Heart left ventricle (tissue), 16 donors: ENCODE data around the gene KRT5. TPM values are rescaled to one million over a fixed set of nuclear protein-coding genes. Genes with fewer than 3 reads are reported as not detected.

Experiments used
- ATAC-seq, 4 donors: fragments of 200-7000 bp; cut with Tn5 transposase; one replicate each; pipeline ENCODE4 v1.9.1; 2020 to 2022; ENCODE audit warnings: moderate library complexity in 4 of 4, mild to moderate bottlenecking in 3 of 4, moderate number of reproducible peaks in 1 of 4
- DNase-seq, 5 donors: peaks; one replicate each; pipeline ENCODE4 v3.0.0-alpha.2; 2020
- H3K27ac ChIP-seq, 12 donors: fragments of 200-600 bp; sonication (generic) in 4 of 12; one replicate each; pipeline versions ENCODE4 v1.5.0 to v1.8.0; 2016 to 2022; ENCODE audit warnings: mild to moderate bottlenecking in 2 of 12
- H3K27me3 ChIP-seq, 9 donors: fragments of 200-600 bp; sonication (generic) in 2 of 9; one replicate each; pipeline versions ENCODE4 v1.5.1 to v1.8.0; 2016 to 2022; ENCODE audit warnings: mild to moderate bottlenecking in 3 of 9
- H3K36me3 ChIP-seq, 9 donors: fragments of 200-600 bp; sonication (generic) in 2 of 9; one replicate each; pipeline versions ENCODE4 v1.5.0 to v1.8.0; 2018 to 2022; ENCODE audit warnings: mild to moderate bottlenecking in 2 of 9
- H3K4me1 ChIP-seq, 12 donors: fragments of 200-600 bp; sonication (generic) in 4 of 12; one replicate each; pipeline versions ENCODE4 v1.5.0 to v1.8.0; 2016 to 2022; ENCODE audit warnings: mild to moderate bottlenecking in 3 of 12
- H3K4me3 ChIP-seq, 12 donors: fragments of 200-600 bp; sonication (generic) in 4 of 12; one replicate each; pipeline versions ENCODE4 v1.5.0 to v1.8.0; 2017 to 2022; ENCODE audit warnings: mild to moderate bottlenecking in 9 of 12, moderate library complexity in 4 of 12
- H3K9me3 ChIP-seq, 12 donors: fragments of 200-600 bp; sonication (generic) in 4 of 12; one replicate each; pipeline versions ENCODE4 v1.5.0 to v1.8.0; 2016 to 2022; ENCODE audit warnings: mild to moderate bottlenecking in 1 of 12
- POLR2A ChIP-seq, 2 donors: fragments of 450-650 bp; IDR thresholded peaks; one replicate each; pipeline ENCODE4 v1.6.1; 2017; ENCODE audit warnings: antibody characterized with exemption in 2 of 2, mild to moderate bottlenecking in 2 of 2, moderate library complexity in 2 of 2
- WGBS, 4 donors: extraction: QIAGEN DNeasy Blood & Tissue Kit in 2 of 4; methylation state at CpG; one replicate each; pipeline versions ENCODE4 v1.1.5 to v1.1.7; 2013 to 2018; 5-methylcytosine and 5-hydroxymethylcytosine counted together
- intact Hi-C, 10 donors: fragments of 100-400 bp; cut with DNase I; formaldehyde crosslinking; loops; one replicate each; pipeline versions ENCODE4 v1.11.1 to v1.14.2; 2022
- polyA plus RNA-seq, 2 donors: library from polyadenylated mRNA; stranded (reverse); fragments of 200-250 nt; gene quantifications; one replicate each; pipeline ENCODE4 v1.2.3, GENCODE V29; 2013
- total RNA-seq, 9 donors: library from RNA; depleted of rRNA in 2 of 9; stranded (reverse); fragments of >200 nt in 2 of 9; fragmentation: NEBNext Ultra II Directional in 3 of 9; extraction: Animal tissue kit (Norgen Biotek cat#: 25700) in 3 of 9; gene quantifications; one replicate each; pipeline versions ENCODE4 v1.1.0 to v1.2.4, GENCODE V29; 2016 to 2023
- TF ChIP-seq, protein P1 (sequence below), 12 donors: fragments of 200-600 bp; sonication (generic) in 4 of 12; IDR thresholded peaks; one replicate each; pipeline versions ENCODE4 v1.5.0 to v1.8.0; 2018 to 2022; ENCODE audit warnings: antibody characterized with exemption in 12 of 12, mild to moderate bottlenecking in 5 of 12
- donor health status: ischemic (EF 13 %, LVEDD 7.1; RV severe dilation, severe dysfunction).
- donor health status: healthy with polysubstance abuse.
- donor health status: DM: no; HTN: yes; CAD: no.
- donor health status: DM: no; HTN: no; CAD: no.
- donor health status: ischemic (EF 25% LVEDD 6.9; RV normal size, moderate dysfunction).
- donor health status: ischemic (EF 25% LVEDD 5.7; RV mildly dilated, moderate dysfunction).
- donor health status: healthy.
- donor health status: DM: yes; HTN: yes; CAD: no.
- donor health status: ischemic (EF 35%, LVEDD 5.7; RV mildly dilated, moderate dysfunction).
- donor health status: nonischemic (EF 11% LVEDD 7.7; RV severe dilation, severe dysfunction).
- donor health status: DM: yes; HTN: yes; CAD: no.
- donor health status: PGD.
- donor health status: ischemic (EF 29% LVEDD 5.4; RV normal size, mild dysfunction).
- donor health status: nonischemic (EF 23%, LVEDD 6.1; RV moderate dilation, normal function).

The KRT5 gene
- total and polyA plus RNA-seq, 11 donors = 0.40 to 3.4 TPM; not detected in 9

DNA sequence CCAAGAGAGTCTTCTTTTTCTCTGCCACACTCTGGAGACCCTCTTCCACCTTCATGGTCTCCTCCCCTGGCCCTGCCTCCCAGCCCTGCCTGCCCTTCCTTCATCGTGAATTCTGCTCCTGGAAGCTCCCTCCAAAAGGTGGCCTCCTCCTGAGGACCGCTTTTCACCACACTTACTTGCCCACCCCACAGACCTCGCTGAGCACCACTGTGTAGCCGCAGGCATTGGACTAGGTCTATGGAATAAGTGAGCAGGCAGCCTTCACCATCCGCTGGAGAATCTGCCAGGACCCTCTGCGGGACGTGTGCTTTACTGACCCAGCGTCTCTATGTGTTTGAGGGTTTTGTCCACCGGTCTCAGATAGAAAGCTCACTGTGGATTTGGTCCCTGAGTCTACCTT lies 9.7 kb upstream of the KRT5 start:
- ATAC-seq = no peak
- H3K36me3 ChIP-seq = no peaks in the 10 kb centered on the region
- intact Hi-C loops = no loop called here
- no peaks in the 10 kb centered on the region for H3K9me3 ChIP-seq
- H3K27me3 ChIP-seq = peaks cover 0 to 3% (median 0%) of the 10 kb centered on the region in 9 donors
- H3K4me3 ChIP-seq = no peak overlapping the region
- TF ChIP-seq, protein P1, sequence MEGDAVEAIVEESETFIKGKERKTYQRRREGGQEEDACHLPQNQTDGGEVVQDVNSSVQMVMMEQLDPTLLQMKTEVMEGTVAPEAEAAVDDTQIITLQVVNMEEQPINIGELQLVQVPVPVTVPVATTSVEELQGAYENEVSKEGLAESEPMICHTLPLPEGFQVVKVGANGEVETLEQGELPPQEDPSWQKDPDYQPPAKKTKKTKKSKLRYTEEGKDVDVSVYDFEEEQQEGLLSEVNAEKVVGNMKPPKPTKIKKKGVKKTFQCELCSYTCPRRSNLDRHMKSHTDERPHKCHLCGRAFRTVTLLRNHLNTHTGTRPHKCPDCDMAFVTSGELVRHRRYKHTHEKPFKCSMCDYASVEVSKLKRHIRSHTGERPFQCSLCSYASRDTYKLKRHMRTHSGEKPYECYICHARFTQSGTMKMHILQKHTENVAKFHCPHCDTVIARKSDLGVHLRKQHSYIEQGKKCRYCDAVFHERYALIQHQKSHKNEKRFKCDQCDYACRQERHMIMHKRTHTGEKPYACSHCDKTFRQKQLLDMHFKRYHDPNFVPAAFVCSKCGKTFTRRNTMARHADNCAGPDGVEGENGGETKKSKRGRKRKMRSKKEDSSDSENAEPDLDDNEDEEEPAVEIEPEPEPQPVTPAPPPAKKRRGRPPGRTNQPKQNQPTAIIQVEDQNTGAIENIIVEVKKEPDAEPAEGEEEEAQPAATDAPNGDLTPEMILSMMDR (IDR thresholded peaks at IDR 0.05) = no peak
- 88 to 96% (median 93%) methylated on average over 9 of the region's 9 CpGs for WGBS, 4 donors
- H3K27ac ChIP-seq = no peak overlapping the region
- DNase-seq = no peak
- no peaks in the 10 kb centered on the region for H3K4me1 ChIP-seq

DNA sequence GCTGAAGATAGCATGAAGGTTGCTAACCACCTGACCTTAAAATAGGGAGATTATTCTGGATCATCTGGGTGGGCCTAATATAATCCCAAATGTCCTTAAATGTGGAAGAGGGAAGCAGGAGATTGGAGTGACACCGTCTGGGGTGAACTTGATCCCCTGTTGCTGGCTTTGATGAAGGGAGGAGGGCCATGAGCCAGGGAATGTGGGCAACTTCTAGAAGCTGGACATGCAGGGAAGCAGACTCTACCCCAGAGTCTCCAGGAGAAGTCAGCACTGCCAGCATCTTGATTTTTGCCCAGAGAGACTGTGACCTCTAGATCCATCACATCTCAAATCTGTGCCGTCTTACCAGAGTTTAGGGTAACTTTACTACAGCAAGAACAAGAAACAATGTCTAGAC lies 9.2 kb upstream of the KRT5 start:
- no peak for DNase-seq
- Histone ChIP-seq H3K36me3 (no peaks in the 10 kb centered on the region), H3K27ac (no peak overlapping the region), H3K4me1 (no peaks in the 10 kb centered on the region), H3K4me3 (no peak overlapping the region), H3K27me3 (peaks cover 0 to 3% (median 0%) of the 10 kb centered on the region in 9 donors), H3K9me3 (no peaks in the 10 kb centered on the region)
- intact Hi-C loops = no loop called here
- TF ChIP-seq, protein P1 (IDR thresholded peaks at IDR 0.05) = no peak
- TF ChIP-seq POLR2A (IDR thresholded peaks at IDR 0.05) = no peak
- ATAC-seq = no peak
- WGBS, 4 donors = 91 to 100% (median 94%) methylated on average over 2 of the region's 2 CpGs

DNA sequence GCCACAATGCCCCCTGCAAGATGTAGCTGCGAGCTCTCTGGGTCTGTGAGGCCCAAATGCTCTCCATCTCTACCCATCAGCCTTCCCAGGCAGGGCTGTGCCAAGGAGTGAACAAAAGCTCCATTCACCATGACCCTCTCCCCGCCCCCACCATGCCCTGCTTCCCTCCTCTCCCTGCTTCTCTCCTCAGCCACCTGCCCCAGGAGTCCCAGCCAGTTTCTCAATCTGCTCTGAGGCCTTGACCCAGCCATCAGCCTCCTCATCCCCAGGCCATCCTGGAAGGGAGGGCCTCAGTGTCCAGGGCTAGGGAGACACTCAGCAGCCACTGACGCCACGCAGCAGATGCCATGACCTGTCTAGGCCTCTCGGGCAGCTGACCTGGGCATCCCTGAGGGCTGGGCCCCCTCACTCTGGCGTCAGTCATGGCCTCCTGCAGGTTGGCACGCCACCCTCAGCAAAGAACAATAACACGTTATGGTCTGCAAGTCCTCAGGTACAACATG lies 8.5 kb upstream of the KRT5 start:
- TF ChIP-seq, protein P1 (IDR thresholded peaks at IDR 0.05) = no peak
- TF ChIP-seq POLR2A (IDR thresholded peaks at IDR 0.05) = no peak
- Histone ChIP-seq H3K27me3 (peaks cover 0 to 3% (median 0%) of the 10 kb centered on the region in 9 donors), H3K36me3 (no peaks in the 10 kb centered on the region), H3K27ac (no peak overlapping the region), H3K9me3 (no peaks in the 10 kb centered on the region), H3K4me3 (no peak overlapping the region), H3K4me1 (no peaks in the 10 kb centered on the region)
- no peak for ATAC-seq
- intact Hi-C loops = no loop called here
- DNase-seq = no peak
- WGBS, 4 donors = 73 to 85% (median 78%) methylated on average over 7 to 8 of the region's 8 CpGs

DNA sequence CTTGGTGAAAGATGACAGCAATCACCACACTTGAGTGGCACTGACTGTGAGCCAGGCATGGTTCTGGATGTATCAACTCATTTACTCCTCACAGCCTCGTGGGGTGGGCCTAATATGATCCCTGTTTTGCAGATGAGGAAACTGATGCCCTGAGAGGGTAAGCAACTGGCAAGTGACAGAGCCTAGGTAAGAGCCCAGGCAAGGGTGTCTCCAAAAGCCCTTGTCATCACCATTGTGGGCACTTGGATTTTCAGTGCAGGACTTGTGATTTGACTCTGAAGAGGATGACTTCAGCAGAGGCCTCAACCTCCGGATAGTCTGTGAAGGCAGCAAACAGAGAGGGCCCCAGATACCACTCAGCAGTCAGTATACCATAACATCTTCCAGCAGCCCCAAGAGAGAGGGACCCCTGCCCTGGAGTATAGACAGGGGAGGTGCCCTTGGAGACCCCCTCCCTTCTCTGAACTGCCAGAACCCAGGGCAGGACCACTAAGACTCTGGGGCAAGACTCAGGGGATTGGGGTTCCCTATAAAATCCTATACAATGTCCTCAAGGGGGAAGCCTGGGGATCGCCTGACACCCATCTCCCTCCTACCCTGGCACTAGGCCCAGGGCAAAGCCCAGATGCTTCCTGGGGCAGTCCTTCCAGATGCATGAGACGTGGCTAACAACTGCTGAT lies 7.1 kb upstream of the KRT5 start:
- Histone ChIP-seq H3K27me3 (peaks cover 0 to 1% (median 0%) of the 10 kb centered on the region in 9 donors), H3K4me1 (no peaks in the 10 kb centered on the region), H3K4me3 (no peak overlapping the region), H3K36me3 (no peaks in the 10 kb centered on the region), H3K27ac (no peak overlapping the region), H3K9me3 (no peaks in the 10 kb centered on the region)
- DNase-seq (peak in 1 of 5 donors; percentile 9), ATAC-seq (no peak)
- TF ChIP-seq, protein P1 (IDR thresholded peaks at IDR 0.05) = no peak
- no peak for TF ChIP-seq POLR2A (IDR thresholded peaks at IDR 0.05)
- intact Hi-C loops = no loop called here
- WGBS, 4 donors = 49 to 71% (median 63%) methylated on average over 3 to 4 of the region's 4 CpGs
